ENCODE data around the gene NQO2.

DNA sequence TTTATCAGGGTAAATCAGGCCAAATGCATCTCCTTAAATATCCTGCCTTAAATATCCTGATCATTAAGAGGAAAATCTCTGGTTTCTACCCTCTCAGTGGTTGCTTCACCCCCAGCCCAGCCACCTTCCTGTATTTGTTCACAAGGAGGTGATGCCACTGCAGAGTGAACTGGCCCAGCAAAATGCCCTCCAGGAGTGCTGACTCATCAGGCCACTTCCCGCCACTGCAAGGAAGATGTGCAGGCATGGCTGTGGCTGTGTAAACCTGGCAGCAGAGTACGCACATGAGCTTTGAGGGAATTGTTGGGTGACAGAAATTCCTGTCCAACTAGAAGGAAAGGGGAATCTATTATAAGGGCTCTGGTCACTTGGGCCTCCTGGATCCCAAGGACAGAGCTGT, 13.8 kb downstream of the NQO2 start:
- no peak for TF ChIP-seq SUPT20H (IDR thresholded peaks at IDR 0.05; ENCODE audit: borderline replicate concordance, control insufficient read depth, low read depth, low read length)
- TF ChIP-seq POLR2AphosphoS5 (IDR thresholded peaks at IDR 0.05; ENCODE audit: low read length): no peak
- no peak for TF ChIP-seq POLR2A (IDR thresholded peaks at IDR 0.05; ENCODE audit: low read depth, low read length)
